Activated CD4-positive, CD25-positive, alpha-beta regulatory T cell treated with anti-CD3 and anti-CD28 coated beads, Interleukin-2, amount 50 U/mL, for 16 hours (primary cell): Measurements from ENCODE around the gene AGPAT4.
"Not testable (repeated sequence)": the region's sequence is repeated elsewhere in the genome, so short reads cannot be mapped to it uniquely, and the experiment has no call there.

Experiments
- DNase-seq: peaks from one replicate; pipeline ENCODE4 v3.0.0-alpha.2; 2020; ENCODE audit warnings: low read depth, low spot score

The AGPAT4 gene

GRCh38 chr6:161273752-161274487, at the start of gene AGPAT4:
Gene AGPAT4, minus strand, starts transcription at chr6:161274061. Its CDS starts 41,848 bp downstream, at chr6:161232213.
- peak; percentile 45 for DNase-seq

GRCh38 chr6:161319231-161319630, 45.4 kb upstream of the AGPAT4 start:
- no peak for DNase-seq

GRCh38 chr6:161318456-161318855, 44.6 kb upstream of the AGPAT4 start:
- no peak for DNase-seq

- DNase-seq, result no peak
Measured at GRCh38 chr6:161316531-161316930, 42.7 kb upstream of the AGPAT4 start.

GRCh38 chr6:161315246-161315917, 41.5 kb upstream of the AGPAT4 start:
- not testable (repeated sequence) for DNase-seq

- not testable (repeated sequence) for DNase-seq
Measured at GRCh38 chr6:161314541-161315245, 40.8 kb upstream of the AGPAT4 start.

GRCh38 chr6:161313940-161314509, 40.2 kb upstream of the AGPAT4 start:
- no peak for DNase-seq

GRCh38 chr6:161313475-161313874, 39.6 kb upstream of the AGPAT4 start:
- not testable (repeated sequence) for DNase-seq

- not testable (repeated sequence) for DNase-seq
Measured at GRCh38 chr6:161309774-161310173, 35.9 kb upstream of the AGPAT4 start.

- DNase-seq, result no peak
Measured at GRCh38 chr6:161308075-161308655, 34.3 kb upstream of the AGPAT4 start.

- no peak for DNase-seq
Measured at GRCh38 chr6:161305860-161306259, 32.0 kb upstream of the AGPAT4 start.

GRCh38 chr6:161303628-161304340, 29.9 kb upstream of the AGPAT4 start:
- no peak for DNase-seq

GRCh38 chr6:161302949-161303348, 29.1 kb upstream of the AGPAT4 start:
- DNase-seq, result no peak

GRCh38 chr6:161301338-161301737, 27.5 kb upstream of the AGPAT4 start:
- no peak for DNase-seq

- no peak for DNase-seq
Measured at GRCh38 chr6:161300823-161301222, 27.0 kb upstream of the AGPAT4 start.

- no peak for DNase-seq
Measured at GRCh38 chr6:161299726-161300125, 25.9 kb upstream of the AGPAT4 start.

GRCh38 chr6:161295784-161296183, 21.9 kb upstream of the AGPAT4 start:
- DNase-seq, result no peak

GRCh38 chr6:161292650-161293281, 18.9 kb upstream of the AGPAT4 start:
- DNase-seq, result no peak

- no peak for DNase-seq
Measured at GRCh38 chr6:161292145-161292544, 18.3 kb upstream of the AGPAT4 start.

GRCh38 chr6:161290751-161291150, 16.9 kb upstream of the AGPAT4 start:
- no peak for DNase-seq

GRCh38 chr6:161284653-161285052, 10.8 kb upstream of the AGPAT4 start:
- no peak for DNase-seq
